ENCODE data around the gene THAP10.

Gene THAP10

GRCh38 chr15:70879401-70879800 is 12.8 kb downstream of the THAP10 start:
- Histone ChIP-seq H3K4me3 (replicated peaks; ENCODE audit: insufficient read depth, low read length) (no peak overlapping the region), H3K27me3 (ENCODE audit: insufficient read depth, poor library complexity, severe bottlenecking) (no peaks in the 10 kb centered on the region), H3K27ac (replicated peaks) (no peak overlapping the region)
- DNase-seq (ENCODE audit: low read depth in 1 of 2, low spot score in 1 of 2) = no peak
- TF ChIP-seq POLR2AphosphoS5 (IDR thresholded peaks at IDR 0.05; ENCODE audit: low read depth) = no peak
- TF ChIP-seq CTCF (IDR thresholded peaks at IDR 0.05; ENCODE audit: insufficient read depth, low read length) = no peak
- TF ChIP-seq, protein P1, sequence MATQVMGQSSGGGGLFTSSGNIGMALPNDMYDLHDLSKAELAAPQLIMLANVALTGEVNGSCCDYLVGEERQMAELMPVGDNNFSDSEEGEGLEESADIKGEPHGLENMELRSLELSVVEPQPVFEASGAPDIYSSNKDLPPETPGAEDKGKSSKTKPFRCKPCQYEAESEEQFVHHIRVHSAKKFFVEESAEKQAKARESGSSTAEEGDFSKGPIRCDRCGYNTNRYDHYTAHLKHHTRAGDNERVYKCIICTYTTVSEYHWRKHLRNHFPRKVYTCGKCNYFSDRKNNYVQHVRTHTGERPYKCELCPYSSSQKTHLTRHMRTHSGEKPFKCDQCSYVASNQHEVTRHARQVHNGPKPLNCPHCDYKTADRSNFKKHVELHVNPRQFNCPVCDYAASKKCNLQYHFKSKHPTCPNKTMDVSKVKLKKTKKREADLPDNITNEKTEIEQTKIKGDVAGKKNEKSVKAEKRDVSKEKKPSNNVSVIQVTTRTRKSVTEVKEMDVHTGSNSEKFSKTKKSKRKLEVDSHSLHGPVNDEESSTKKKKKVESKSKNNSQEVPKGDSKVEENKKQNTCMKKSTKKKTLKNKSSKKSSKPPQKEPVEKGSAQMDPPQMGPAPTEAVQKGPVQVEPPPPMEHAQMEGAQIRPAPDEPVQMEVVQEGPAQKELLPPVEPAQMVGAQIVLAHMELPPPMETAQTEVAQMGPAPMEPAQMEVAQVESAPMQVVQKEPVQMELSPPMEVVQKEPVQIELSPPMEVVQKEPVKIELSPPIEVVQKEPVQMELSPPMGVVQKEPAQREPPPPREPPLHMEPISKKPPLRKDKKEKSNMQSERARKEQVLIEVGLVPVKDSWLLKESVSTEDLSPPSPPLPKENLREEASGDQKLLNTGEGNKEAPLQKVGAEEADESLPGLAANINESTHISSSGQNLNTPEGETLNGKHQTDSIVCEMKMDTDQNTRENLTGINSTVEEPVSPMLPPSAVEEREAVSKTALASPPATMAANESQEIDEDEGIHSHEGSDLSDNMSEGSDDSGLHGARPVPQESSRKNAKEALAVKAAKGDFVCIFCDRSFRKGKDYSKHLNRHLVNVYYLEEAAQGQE (IDR thresholded peaks at IDR 0.05; ENCODE audit: insufficient replicate concordance, low read depth) = no peak
- TF ChIP-seq SPI1 (IDR thresholded peaks at IDR 0.05; ENCODE audit: borderline replicate concordance, low read depth) = no peak
- TF ChIP-seq GABPA (IDR thresholded peaks at IDR 0.05; ENCODE audit: low read depth) = no peak

DNA sequence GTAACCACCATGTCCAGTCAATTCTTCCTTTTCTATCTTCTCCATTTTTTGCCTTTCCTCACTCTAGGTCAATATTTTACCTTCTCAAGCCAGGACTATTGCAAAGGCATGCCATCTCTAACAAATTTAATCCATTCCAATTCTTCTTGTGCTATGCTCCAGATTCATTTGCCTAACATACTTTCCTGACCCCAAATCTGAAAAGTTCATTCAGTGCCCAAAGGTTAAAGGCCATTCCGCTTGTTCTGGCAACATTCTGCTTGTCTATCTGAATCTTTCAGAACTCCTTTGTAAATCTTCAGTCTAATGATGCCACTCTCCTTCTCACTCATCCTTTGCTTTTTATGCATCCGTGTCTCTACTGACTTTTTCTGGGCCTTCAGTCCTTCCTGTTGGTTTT is 15.6 kb downstream of the THAP10 start:
- Histone ChIP-seq H3K27ac (replicated peaks) (no peak overlapping the region), H3K4me3 (replicated peaks; ENCODE audit: insufficient read depth, low read length) (no peak overlapping the region), H3K27me3 (ENCODE audit: insufficient read depth, poor library complexity, severe bottlenecking) (no peaks in the 10 kb centered on the region)
- DNase-seq (ENCODE audit: low read depth in 1 of 2, low spot score in 1 of 2) = no peak
- TF ChIP-seq POLR2AphosphoS5 (IDR thresholded peaks at IDR 0.05; ENCODE audit: low read depth) (no peak), CTCF (IDR thresholded peaks at IDR 0.05; ENCODE audit: insufficient read depth, low read length) (no peak), SPI1 (IDR thresholded peaks at IDR 0.05; ENCODE audit: borderline replicate concordance, low read depth) (no peak), GABPA (IDR thresholded peaks at IDR 0.05; ENCODE audit: low read depth) (no peak)
- TF ChIP-seq, protein P1 (IDR thresholded peaks at IDR 0.05; ENCODE audit: insufficient replicate concordance, low read depth) = no peak

- Histone ChIP-seq H3K27ac (replicated peaks) (no peak overlapping the region), H3K4me3 (replicated peaks; ENCODE audit: insufficient read depth, low read length) (no peak overlapping the region), H3K27me3 (ENCODE audit: insufficient read depth, poor library complexity, severe bottlenecking) (no peaks in the 10 kb centered on the region)
- no peak for DNase-seq (ENCODE audit: low read depth in 1 of 2, low spot score in 1 of 2)
- TF ChIP-seq GABPA (IDR thresholded peaks at IDR 0.05; ENCODE audit: low read depth) (no peak), SPI1 (IDR thresholded peaks at IDR 0.05; ENCODE audit: borderline replicate concordance, low read depth) (no peak), CTCF (IDR thresholded peaks at IDR 0.05; ENCODE audit: insufficient read depth, low read length) (no peak), POLR2AphosphoS5 (IDR thresholded peaks at IDR 0.05; ENCODE audit: low read depth) (no peak)
- TF ChIP-seq, protein P1 (IDR thresholded peaks at IDR 0.05; ENCODE audit: insufficient replicate concordance, low read depth) = no peak
These were observed 16.2 kb downstream of the THAP10 start for GRCh38 chr15:70876011-70876410.
